ENCODE measurements around the gene RFTN1. TPM values are rescaled to one million over a fixed set of nuclear protein-coding genes. Genes with fewer than 3 reads are reported as not detected.

The RFTN1 gene
- total and polyA plus RNA-seq, 2 of the 8 experiments (the other 6 are each of a cell fraction or from before 2014, with no cell fraction given): 4.6 to 6.7 TPM

DNA sequence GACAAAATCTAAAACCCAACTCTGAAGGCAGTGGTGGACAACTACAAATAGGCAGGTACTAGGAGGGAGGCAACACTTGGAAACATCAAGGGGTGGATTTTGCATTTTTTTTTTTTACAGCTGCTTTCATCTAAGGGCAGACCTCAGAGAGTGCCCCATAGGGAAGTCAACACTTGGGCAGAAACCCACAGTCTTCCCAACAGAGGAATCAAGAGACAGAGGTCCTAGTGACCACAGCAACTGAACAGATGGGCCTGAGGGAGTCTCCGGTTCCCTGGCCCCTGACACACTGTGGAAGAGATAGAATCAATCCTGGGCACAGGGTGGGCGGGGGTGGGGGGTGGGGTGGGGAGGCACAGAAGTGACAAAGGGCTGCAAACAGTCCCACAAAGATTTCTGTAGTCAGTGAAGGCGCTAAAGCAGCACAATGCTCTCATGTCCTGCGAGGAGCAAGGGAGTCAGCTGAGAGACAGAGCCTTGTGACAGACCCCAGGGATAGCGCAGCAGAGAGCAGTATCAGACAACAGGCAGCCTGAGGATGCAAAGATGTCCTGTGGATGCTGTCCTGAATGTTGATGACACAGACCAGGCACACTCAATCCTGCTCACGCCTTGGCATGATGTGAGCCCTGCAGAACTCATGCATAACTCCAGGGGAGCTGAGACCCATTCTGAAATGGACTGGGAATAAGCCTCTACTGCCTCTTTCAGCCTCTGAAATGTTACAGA is 6.9 kb upstream of the RFTN1 start (continued):
- TF ChIP-seq, protein P1, sequence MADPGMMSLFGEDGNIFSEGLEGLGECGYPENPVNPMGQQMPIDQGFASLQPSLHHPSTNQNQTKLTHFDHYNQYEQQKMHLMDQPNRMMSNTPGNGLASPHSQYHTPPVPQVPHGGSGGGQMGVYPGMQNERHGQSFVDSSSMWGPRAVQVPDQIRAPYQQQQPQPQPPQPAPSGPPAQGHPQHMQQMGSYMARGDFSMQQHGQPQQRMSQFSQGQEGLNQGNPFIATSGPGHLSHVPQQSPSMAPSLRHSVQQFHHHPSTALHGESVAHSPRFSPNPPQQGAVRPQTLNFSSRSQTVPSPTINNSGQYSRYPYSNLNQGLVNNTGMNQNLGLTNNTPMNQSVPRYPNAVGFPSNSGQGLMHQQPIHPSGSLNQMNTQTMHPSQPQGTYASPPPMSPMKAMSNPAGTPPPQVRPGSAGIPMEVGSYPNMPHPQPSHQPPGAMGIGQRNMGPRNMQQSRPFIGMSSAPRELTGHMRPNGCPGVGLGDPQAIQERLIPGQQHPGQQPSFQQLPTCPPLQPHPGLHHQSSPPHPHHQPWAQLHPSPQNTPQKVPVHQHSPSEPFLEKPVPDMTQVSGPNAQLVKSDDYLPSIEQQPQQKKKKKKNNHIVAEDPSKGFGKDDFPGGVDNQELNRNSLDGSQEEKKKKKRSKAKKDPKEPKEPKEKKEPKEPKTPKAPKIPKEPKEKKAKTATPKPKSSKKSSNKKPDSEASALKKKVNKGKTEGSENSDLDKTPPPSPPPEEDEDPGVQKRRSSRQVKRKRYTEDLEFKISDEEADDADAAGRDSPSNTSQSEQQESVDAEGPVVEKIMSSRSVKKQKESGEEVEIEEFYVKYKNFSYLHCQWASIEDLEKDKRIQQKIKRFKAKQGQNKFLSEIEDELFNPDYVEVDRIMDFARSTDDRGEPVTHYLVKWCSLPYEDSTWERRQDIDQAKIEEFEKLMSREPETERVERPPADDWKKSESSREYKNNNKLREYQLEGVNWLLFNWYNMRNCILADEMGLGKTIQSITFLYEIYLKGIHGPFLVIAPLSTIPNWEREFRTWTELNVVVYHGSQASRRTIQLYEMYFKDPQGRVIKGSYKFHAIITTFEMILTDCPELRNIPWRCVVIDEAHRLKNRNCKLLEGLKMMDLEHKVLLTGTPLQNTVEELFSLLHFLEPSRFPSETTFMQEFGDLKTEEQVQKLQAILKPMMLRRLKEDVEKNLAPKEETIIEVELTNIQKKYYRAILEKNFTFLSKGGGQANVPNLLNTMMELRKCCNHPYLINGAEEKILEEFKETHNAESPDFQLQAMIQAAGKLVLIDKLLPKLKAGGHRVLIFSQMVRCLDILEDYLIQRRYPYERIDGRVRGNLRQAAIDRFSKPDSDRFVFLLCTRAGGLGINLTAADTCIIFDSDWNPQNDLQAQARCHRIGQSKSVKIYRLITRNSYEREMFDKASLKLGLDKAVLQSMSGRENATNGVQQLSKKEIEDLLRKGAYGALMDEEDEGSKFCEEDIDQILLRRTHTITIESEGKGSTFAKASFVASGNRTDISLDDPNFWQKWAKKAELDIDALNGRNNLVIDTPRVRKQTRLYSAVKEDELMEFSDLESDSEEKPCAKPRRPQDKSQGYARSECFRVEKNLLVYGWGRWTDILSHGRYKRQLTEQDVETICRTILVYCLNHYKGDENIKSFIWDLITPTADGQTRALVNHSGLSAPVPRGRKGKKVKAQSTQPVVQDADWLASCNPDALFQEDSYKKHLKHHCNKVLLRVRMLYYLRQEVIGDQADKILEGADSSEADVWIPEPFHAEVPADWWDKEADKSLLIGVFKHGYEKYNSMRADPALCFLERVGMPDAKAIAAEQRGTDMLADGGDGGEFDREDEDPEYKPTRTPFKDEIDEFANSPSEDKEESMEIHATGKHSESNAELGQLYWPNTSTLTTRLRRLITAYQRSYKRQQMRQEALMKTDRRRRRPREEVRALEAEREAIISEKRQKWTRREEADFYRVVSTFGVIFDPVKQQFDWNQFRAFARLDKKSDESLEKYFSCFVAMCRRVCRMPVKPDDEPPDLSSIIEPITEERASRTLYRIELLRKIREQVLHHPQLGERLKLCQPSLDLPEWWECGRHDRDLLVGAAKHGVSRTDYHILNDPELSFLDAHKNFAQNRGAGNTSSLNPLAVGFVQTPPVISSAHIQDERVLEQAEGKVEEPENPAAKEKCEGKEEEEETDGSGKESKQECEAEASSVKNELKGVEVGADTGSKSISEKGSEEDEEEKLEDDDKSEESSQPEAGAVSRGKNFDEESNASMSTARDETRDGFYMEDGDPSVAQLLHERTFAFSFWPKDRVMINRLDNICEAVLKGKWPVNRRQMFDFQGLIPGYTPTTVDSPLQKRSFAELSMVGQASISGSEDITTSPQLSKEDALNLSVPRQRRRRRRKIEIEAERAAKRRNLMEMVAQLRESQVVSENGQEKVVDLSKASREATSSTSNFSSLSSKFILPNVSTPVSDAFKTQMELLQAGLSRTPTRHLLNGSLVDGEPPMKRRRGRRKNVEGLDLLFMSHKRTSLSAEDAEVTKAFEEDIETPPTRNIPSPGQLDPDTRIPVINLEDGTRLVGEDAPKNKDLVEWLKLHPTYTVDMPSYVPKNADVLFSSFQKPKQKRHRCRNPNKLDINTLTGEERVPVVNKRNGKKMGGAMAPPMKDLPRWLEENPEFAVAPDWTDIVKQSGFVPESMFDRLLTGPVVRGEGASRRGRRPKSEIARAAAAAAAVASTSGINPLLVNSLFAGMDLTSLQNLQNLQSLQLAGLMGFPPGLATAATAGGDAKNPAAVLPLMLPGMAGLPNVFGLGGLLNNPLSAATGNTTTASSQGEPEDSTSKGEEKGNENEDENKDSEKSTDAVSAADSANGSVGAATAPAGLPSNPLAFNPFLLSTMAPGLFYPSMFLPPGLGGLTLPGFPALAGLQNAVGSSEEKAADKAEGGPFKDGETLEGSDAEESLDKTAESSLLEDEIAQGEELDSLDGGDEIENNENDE (IDR thresholded peaks at IDR 0.05; ENCODE audit: insufficient replicate concordance, low read length): no peak
- no peak for TF ChIP-seq CEBPB (IDR thresholded peaks at IDR 0.05; ENCODE audit: low read depth, low read length)

All from H1 (cell line).